Kidney (tissue), 14 donors: ENCODE data around the gene AOPEP. TPM values are rescaled to one million over a fixed set of nuclear protein-coding genes. Genes with fewer than 3 reads are reported as not detected.

Experiments used
- DNase-seq, 5 donors: peaks; one replicate each; pipeline ENCODE4 v3.0.0-alpha.2; 2013 to 2020
- FAIRE-seq: peaks from 2 replicates; lab custom pipeline; 2012; peaks lifted over from hg19 to GRCh38; lab: Jason Lieb, UNC
- H3K27ac ChIP-seq, 2 donors: one replicate each; pipeline ENCODE4 v1.7.0; 2013; ENCODE audit warnings: low read depth in 2 of 2, low read length in 2 of 2, inconsistent platforms in 1 of 2
- H3K27me3 ChIP-seq: one replicate; pipeline ENCODE4 v1.7.1; 2013; ENCODE audit warnings: low read length, inconsistent platforms; ENCODE audit not compliant: control insufficient read depth, insufficient read depth
- H3K36me3 ChIP-seq, 3 donors: one replicate each; pipeline versions ENCODE4 v1.7.0 to v1.7.1; 2013; ENCODE audit warnings: low read length in 3 of 3, control low read depth in 1 of 3, inconsistent platforms in 1 of 3; ENCODE audit not compliant: insufficient read depth in 3 of 3, control insufficient read depth in 2 of 3
- H3K4me1 ChIP-seq, 3 donors: one replicate each; pipeline versions ENCODE4 v1.7.0 to v1.7.1; 2013; ENCODE audit warnings: low read length in 3 of 3, inconsistent platforms in 1 of 3, low read depth in 1 of 3; ENCODE audit not compliant: control insufficient read depth in 2 of 3, insufficient read depth in 2 of 3
- H3K4me3 ChIP-seq, 3 donors: one replicate each; pipeline versions ENCODE4 v1.7.0 to v1.8.1; 2013; ENCODE audit warnings: low read length in 3 of 3, control low read depth in 1 of 3, inconsistent platforms in 1 of 3
- H3K9ac ChIP-seq, 3 donors: one replicate each; pipeline versions ENCODE4 v1.7.0 to v1.7.1; 2013; ENCODE audit warnings: low read length in 3 of 3, control low read depth in 1 of 3, inconsistent platforms in 1 of 3
- H3K9me3 ChIP-seq, 3 donors: one replicate each; pipeline versions ENCODE4 v1.7.0 to v1.7.1; 2013; ENCODE audit warnings: low read length in 3 of 3, control low read depth in 1 of 3, inconsistent platforms in 1 of 3; ENCODE audit not compliant: control insufficient read depth in 2 of 3, insufficient read depth in 1 of 3
- CTCF ChIP-seq: IDR thresholded peaks from 3 replicates; pipeline ENCODE4 v1.5.1; 2012; ENCODE audit warnings: mild to moderate bottlenecking, moderate library complexity, borderline replicate concordance; ENCODE audit not compliant: insufficient read depth; ENCODE audit errors: extremely low read depth
- intact Hi-C: fragments of 100-400 bp; cut with DNase I; formaldehyde crosslinking; loops from one replicate; pipeline ENCODE4 v1.11.1; 2022
- polyA plus RNA-seq: library from polyadenylated mRNA; stranded (reverse); fragments of 350-450 nt; fragmentation: Illumina TruSeq; extraction: RNeasy Lipid Tissue Mini Kit (QIAGEN cat#74804); gene quantifications from one replicate; pipeline ENCODE4 v1.2.3, GENCODE V29; 2014; ENCODE audit warnings: low read depth, low replicate concordance; ENCODE audit not compliant: insufficient read depth
- total RNA-seq: library from RNA; stranded (reverse); fragmentation: NEBNext Ultra II Directional; extraction: Animal tissue kit (Norgen Biotek cat#: 25700); gene quantifications from one replicate; pipeline ENCODE4 v1.2.1, GENCODE V29; 2021
- donor health status: control.
- donor health status: control.
- donor health status: control.
- donor health status: control.
- donor health status: control.
- donor health status: DM: yes; HTN: yes; CAD: no.
- donor health status: Normal renal cell carcinoma (clear cell type).

Gene AOPEP
- total and polyA plus RNA-seq, 2 donors from 2014 or later = 52.2 to 119 TPM

DNA sequence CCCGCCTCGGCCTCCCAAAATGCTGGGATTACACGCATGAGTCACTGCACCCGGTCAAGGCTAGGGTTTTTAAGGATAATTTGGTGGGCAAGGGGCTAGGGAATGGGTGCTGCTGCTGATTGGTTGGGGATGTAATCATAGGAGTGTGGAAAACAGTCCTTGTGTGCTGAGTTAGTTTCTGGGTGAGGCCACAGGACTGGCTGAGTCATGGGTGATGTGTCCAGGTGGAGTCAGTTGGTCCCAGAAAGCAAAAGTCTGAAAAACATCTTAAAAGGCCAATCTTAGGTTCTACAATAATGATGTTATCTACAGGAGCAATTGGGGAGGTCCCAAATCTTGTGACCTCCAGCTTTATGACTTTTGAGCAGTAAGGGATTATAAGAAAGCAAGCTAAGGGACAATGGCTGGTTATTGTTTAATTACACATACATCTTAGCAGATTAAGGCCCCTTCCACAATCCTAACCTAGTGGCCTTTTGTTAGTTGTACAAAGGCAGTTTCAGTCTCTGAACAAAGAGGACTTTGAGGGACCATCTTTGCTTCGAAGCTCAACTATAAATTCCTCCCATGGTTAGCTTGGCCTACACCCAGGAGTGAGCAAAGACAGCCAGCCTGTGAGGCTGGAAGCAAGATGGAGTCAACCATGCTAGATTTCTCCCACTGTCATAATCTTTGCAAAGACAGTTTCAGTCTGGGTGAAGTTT, 5.5 kb upstream of the AOPEP start:
- H3K9ac ChIP-seq = no peak overlapping the region
- no peak for TF ChIP-seq CTCF
- no peak for FAIRE-seq
- intact Hi-C loops = no loop called here
- H3K27me3 ChIP-seq = no peaks in the 10 kb centered on the region
- no peak overlapping the region for H3K27ac ChIP-seq
- no peaks in the 10 kb centered on the region for H3K4me1 ChIP-seq
- no peaks in the 10 kb centered on the region for H3K36me3 ChIP-seq
- DNase-seq = no peak
- no peaks in the 10 kb centered on the region for H3K9me3 ChIP-seq
- no peak overlapping the region for H3K4me3 ChIP-seq

DNA sequence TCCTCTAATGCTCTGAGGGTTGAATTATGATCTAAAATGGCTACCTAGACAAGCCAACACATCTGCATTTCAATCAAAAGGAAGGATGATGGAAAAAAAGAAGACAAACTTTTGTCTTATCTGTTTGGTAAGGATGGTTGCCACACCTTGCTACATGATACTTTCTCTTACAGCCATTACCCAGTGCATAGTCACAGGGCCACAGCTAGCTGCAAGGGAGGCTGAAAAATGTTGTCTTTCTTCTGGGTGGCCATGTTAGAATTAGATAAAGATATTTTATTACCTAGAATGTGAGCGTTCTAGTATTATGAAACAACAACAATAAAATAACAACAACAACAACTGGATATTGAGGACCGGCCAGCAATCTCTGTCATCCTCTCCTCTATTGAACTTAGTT, 4.7 kb upstream of the AOPEP start:
- intact Hi-C loops = no loop called here
- Histone ChIP-seq H3K27ac (no peak overlapping the region), H3K27me3 (no peaks in the 10 kb centered on the region), H3K4me3 (no peak overlapping the region), H3K9ac (no peak overlapping the region), H3K4me1 (no peaks in the 10 kb centered on the region), H3K9me3 (no peaks in the 10 kb centered on the region), H3K36me3 (no peaks in the 10 kb centered on the region)
- FAIRE-seq = no peak
- DNase-seq = no peak
- TF ChIP-seq CTCF = no peak

- no peak overlapping the region for H3K9ac ChIP-seq
- H3K27me3 ChIP-seq = no peaks in the 10 kb centered on the region
- intact Hi-C loops = no loop called here
- H3K4me3 ChIP-seq = no peak overlapping the region
- FAIRE-seq (no peak), DNase-seq (no peak)
- H3K4me1 ChIP-seq = peaks cover 0 to 8% (median 5%) of the 10 kb centered on the region in 3 donors
- H3K9me3 ChIP-seq = no peaks in the 10 kb centered on the region
- H3K36me3 ChIP-seq = no peaks in the 10 kb centered on the region
- TF ChIP-seq CTCF = no peak
- H3K27ac ChIP-seq = no peak overlapping the region
These were observed 1.2 kb upstream of the AOPEP start for GRCh38 chr9:94725293-94725692.
